GM18511 (cell line): ENCODE measurements around the gene CLEC16A.

Experiments
- ATAC-seq: cut with Tn5 transposase; IDR thresholded peaks from one replicate; pipeline ENCODE4 v1.9.1; 2021; ENCODE audit warnings: mild to moderate bottlenecking, moderate library complexity; ENCODE audit not compliant: unreplicated experiment

Gene CLEC16A

GRCh38 chr16:11183035-11183812 is 238.9 kb downstream of the CLEC16A start:
- ATAC-seq: peak; percentile 49

GRCh38 chr16:11183951-11184350 is 239.6 kb downstream of the CLEC16A start:
- ATAC-seq: no peak

GRCh38 chr16:11187522-11188023 is 243.2 kb downstream of the CLEC16A start:
- no peak for ATAC-seq

DNA sequence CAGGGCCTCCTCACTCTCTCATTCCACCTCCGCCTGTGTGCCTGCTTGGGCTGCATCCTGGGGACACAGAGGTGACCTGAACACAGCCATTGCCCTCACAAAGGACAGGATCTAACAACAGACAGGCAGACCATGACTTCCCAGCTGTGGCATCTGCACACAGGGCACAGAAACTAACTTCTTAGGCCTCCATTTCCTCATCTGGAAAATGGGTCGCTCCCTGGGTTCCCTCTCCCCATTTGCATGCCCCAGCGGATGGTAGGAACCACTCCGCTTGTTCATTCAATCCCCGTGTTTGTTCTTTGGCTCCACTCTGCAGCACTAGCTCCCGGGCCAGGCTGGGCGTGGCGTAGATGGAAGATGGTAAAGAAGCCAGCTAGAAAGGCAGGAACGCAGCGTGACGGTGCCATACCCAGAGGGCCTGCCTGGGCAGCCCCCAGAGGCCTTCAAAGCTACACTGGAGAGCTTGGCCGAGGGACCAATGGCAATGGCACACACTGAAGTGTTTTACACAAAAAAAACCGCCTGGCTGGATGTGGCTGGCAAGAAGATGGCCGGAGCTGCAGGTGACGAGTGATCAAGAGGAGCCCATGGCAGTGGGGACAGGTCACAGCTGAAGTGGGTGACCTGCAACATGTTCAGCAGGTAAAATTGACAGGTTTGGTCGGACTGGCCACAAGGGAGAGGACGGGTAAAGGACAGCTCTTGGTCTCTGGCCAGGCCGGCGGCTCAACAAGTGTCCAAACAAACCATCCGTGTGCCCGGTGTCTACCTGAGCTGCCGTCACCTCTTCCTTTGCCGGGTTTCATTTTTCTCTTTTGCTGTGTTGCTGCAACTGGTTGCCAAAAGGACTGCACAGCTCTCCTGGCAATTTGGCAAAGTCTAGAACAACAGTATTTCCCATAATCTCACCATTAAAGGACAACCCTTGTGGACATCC is 244.7 kb downstream of the CLEC16A start:
- ATAC-seq: no peak

GRCh38 chr16:11190588-11191560 is 246.5 kb downstream of the CLEC16A start:
- no peak for ATAC-seq

- no peak for ATAC-seq
These were observed 247.3 kb downstream of the CLEC16A start for GRCh38 chr16:11191665-11192064.

GRCh38 chr16:11193494-11193893 is 249.1 kb downstream of the CLEC16A start:
- ATAC-seq: no peak

DNA sequence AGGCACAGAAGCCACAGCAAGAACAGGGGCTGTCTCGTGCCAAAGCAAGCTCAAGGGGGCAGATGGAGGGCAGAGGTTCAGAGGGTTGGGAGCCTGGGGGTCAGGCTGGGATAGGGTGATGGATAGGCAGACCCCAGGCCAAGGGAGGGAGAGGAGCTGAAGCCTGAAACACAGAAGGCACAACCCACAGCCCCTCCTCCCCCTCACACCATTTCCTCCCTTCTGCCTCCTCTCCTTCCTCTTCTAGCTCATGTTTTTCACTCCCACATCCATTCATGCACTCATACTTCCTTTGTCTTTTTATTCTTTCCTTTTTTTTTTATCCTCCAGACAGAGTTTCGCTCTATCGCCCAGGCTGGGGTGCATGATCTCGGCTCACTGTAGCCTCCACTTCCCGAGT is 250.5 kb downstream of the CLEC16A start:
- ATAC-seq: no peak

DNA sequence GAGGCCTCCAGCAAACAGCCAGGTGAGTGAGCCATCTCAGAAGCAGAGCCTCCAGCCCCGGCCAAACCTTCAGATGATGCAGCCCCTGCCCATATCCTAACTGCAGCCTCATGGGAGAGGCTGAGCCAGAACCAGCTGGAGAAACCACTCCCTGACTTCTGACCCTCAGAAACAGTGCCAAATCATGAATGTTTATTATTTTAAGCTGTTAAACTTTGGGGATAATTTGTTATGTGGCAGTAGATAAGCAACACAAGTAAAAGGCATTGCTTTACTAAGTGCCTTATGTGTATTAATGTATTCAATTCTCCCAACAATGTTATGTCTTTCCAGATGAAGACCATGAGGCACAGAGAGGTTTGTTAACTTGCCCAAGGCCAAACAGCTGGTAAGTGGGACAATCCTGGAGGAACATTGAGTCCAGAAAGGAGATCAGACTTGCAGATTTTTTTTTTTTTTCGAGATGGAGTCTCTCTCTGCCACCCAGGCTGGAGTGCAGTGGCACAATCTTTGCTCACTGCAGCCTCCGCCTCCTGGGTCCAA is 252.0 kb downstream of the CLEC16A start:
- no peak for ATAC-seq

- no peak for ATAC-seq
These were observed 254.0 kb downstream of the CLEC16A start for GRCh38 chr16:11198375-11198774.

DNA sequence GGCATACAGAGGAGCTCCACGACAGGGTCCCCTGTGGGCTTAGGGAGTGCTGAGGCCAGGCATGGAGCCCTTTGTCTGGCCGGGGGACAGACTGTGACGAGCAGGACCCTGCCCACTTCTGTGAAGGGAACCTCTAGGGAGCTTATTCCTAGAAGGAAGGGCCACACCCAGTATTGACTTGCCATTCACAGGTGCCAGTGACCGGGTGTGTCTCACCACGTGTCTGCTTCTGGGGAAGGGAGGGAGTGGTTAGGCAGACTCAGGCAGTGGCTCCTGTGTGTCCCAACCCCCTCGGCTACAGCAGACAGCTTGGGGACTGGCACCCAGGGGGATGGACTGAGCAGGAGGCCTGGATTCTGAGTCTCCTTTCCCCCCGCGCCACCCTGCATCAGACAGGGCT is 254.5 kb downstream of the CLEC16A start:
- no peak for ATAC-seq

DNA sequence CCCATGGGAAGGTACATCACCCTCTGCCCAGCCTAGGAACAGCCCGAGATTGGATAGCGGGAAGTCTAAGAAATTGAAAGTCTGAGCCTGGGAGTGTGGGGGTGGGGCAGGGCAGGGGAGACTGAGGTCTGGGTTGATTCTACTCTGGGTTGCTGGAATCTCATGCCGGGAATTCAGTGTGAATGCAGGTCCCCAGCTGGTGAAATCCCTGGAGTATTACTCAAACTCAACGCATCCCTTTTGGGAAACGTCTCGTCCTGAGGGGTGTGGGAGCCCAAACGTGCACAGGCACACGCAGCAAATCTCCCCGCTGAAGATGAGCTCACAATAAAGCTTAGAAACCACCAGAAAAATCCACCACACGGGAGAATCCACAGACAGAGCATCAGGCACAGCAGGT is 256.2 kb downstream of the CLEC16A start:
- no peak for ATAC-seq

DNA sequence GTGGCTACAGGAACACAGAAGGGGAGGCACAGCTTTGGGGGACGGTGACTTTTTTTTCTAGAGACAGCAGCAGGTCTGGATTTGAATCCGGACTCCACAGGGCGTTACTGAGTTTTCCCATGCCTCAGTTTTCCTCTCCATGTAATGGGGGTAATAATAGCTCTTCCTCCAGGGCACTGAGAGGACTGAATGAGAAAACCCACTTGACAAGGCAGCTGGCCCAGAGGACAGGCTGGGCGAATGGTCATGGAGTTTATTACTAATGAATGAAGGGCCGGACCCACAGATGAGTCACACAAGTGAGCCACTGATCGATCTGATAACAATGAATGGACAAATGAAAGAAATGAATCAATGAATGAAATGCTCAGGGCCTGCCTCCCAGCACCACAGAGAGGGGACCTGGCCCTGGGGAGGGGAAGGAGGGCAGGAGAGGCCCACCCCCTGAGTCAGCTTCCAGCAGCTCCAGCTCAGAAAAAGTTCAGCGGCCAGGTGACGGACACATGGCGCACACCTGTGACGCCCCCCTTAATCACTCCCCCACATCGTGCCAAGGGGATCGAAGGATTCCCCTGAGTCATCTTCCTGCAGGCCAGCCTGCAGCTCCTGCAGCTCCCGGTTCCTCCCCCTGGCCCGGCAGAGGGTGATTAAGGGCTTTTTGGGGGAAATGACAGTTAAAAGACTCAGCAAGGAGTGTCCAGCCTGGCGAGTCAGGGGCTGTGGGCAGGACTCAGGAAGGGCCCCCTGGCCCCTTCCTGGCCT is 257.3 kb downstream of the CLEC16A start:
- ATAC-seq: peak; percentile 7

DNA sequence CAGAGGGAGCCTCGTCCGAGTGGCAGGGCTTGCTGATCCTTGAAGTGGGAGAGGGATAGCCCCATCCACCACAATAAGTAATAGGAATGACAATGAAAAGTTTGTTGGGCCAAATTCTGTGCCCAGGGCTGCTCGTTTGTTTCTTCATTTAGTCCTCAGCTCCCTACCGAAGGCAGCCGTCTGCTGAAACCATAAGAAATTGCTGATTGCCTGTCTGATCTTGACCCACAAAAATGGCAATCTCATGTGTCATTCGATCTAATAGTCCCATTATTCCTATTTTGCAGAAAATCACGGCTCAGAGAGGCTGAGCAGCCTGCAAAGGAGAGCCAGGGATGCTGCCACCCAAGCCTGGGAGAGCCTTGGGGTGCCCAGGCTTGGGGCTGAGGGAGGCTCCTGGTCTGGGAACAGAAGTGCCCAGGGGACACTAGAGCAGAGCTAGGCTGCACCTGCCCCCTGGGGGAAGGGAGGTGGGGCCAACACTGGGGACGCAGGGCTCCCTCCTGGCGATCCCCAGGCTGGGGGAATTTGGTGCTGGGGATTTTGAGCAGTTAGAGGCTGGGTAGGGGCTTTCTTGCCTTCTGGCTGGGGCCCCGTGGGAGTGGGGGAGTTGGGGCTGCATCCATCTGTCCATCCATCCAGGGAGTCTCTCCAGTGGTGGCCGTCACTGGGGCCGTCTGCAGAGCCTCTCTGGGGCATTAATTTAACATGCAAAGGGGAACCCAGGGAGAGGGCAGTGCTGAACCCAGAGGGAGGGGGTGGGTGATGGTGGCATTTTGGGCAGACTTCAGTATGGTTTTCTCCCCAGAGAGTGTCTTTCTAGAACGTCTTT is 258.1 kb downstream of the CLEC16A start:
- ATAC-seq: peak; percentile 50

GRCh38 chr16:11203111-11203623 is 258.8 kb downstream of the CLEC16A start:
- peak; percentile 18 for ATAC-seq

GRCh38 chr16:11204513-11205047 is 260.2 kb downstream of the CLEC16A start:
- no peak for ATAC-seq

- ATAC-seq: no peak
These were observed 260.8 kb downstream of the CLEC16A start for GRCh38 chr16:11205065-11205699.
